SK-N-SH treated with all-trans-retinoic acid at 6 μM for 48 hours (cell line): ENCODE measurements around the gene ZNF514.

ENCODE experiments used
- ATAC-seq: fragments of 200-7000 bp; cut with Tn5 transposase; 3 replicates; pipeline ENCODE4 v1.9.1; 2020; ENCODE audit warnings: mild to moderate bottlenecking, moderate library complexity
- ARNTL ChIP-seq: fragments of 450-650 bp; formaldehyde crosslinking; IDR thresholded peaks from 2 replicates; pipeline ENCODE4 v1.5.0; 2020; ENCODE audit warnings: low read depth, mild to moderate bottlenecking, moderate library complexity, borderline replicate concordance
- BACH2 ChIP-seq: fragments of 250-450 bp; sonication (Bioruptor Pico); IDR thresholded peaks from 2 replicates; pipeline ENCODE4 v1.9.0; 2021; ENCODE audit warnings: mild to moderate bottlenecking, borderline replicate concordance
- CSDC2 ChIP-seq: fragments of 250-450 bp; sonication (Bioruptor Pico); IDR thresholded peaks from 2 replicates; pipeline ENCODE4 v1.5.0; 2020; ENCODE audit warnings: mild to moderate bottlenecking, moderate library complexity
- ESRRG ChIP-seq: fragments of 250-450 bp; sonication (Bioruptor Pico); IDR thresholded peaks from 2 replicates; pipeline ENCODE4 v1.6.1; 2021; ENCODE audit warnings: mild to moderate bottlenecking
- GLIS3 ChIP-seq: fragments of 250-450 bp; sonication (Bioruptor Pico); IDR thresholded peaks from 2 replicates; pipeline ENCODE4 v1.5.0; 2020; ENCODE audit warnings: mild to moderate bottlenecking, moderate library complexity
- ISL1 ChIP-seq: fragments of 250-450 bp; sonication (Bioruptor Pico); IDR thresholded peaks from 2 replicates; pipeline ENCODE4 v2.1.2; 2022; ENCODE audit warnings: mild to moderate bottlenecking, moderate library complexity
- OSR1 ChIP-seq: fragments of 250-450 bp; sonication (Bioruptor Pico); IDR thresholded peaks from 2 replicates; pipeline ENCODE4 v1.8.0; 2022; ENCODE audit warnings: moderate library complexity, mild to moderate bottlenecking, inconsistent platforms
- PPARA ChIP-seq: fragments of 250-450 bp; sonication (Bioruptor Pico); IDR thresholded peaks from 2 replicates; pipeline ENCODE4 v1.5.0; 2020; ENCODE audit warnings: mild to moderate bottlenecking, borderline replicate concordance
- RARB ChIP-seq: fragments of 250-450 bp; sonication (Bioruptor Pico); IDR thresholded peaks from 2 replicates; pipeline ENCODE4 v1.8.0; 2021; ENCODE audit warnings: mild to moderate bottlenecking, moderate library complexity
- SNAI2 ChIP-seq: fragments of 250-450 bp; sonication (Bioruptor Pico); IDR thresholded peaks from 2 replicates; pipeline ENCODE4 v1.5.0; 2020; ENCODE audit warnings: mild to moderate bottlenecking, moderate library complexity
- TCF4 ChIP-seq: fragments of 250-450 bp; sonication (Bioruptor Pico); IDR thresholded peaks from 2 replicates; pipeline ENCODE4 v1.8.0; 2021; ENCODE audit warnings: mild to moderate bottlenecking, moderate library complexity, borderline replicate concordance
- ZC3H10 ChIP-seq: fragments of 250-450 bp; sonication (Bioruptor Pico); IDR thresholded peaks from 2 replicates; pipeline ENCODE4 v1.5.1; 2021; ENCODE audit warnings: mild to moderate bottlenecking, moderate library complexity
- ZFP3 ChIP-seq: fragments of 250-450 bp; sonication (Bioruptor Pico); IDR thresholded peaks from 2 replicates; pipeline ENCODE4 v1.5.0; 2020; ENCODE audit warnings: mild to moderate bottlenecking, moderate library complexity
- ZFP30 ChIP-seq: fragments of 450-650 bp; formaldehyde crosslinking; IDR thresholded peaks from 2 replicates; pipeline ENCODE4 v1.5.0; 2022; ENCODE audit warnings: mild to moderate bottlenecking, moderate library complexity
- ZNF565 ChIP-seq: fragments of 450-650 bp; formaldehyde crosslinking; conservative IDR thresholded peaks from 2 replicates; pipeline ENCODE4 v1.5.0; 2020; ENCODE audit warnings: low read depth, mild to moderate bottlenecking, moderate library complexity
- ZNF70 ChIP-seq: fragments of 450-650 bp; formaldehyde crosslinking; IDR thresholded peaks from 2 replicates; pipeline ENCODE4 v1.5.0; 2020; ENCODE audit warnings: mild to moderate bottlenecking, moderate library complexity
- TF ChIP-seq, protein P1 (sequence below): fragments of 250-450 bp; sonication (Bioruptor Pico); IDR thresholded peaks from 2 replicates; pipeline ENCODE4 v1.5.1; 2021; ENCODE audit warnings: mild to moderate bottlenecking, moderate library complexity
- TF ChIP-seq, protein P2 (sequence below): fragments of 250-450 bp; sonication (Bioruptor Pico); IDR thresholded peaks from 2 replicates; pipeline ENCODE4 v1.5.1; 2020; ENCODE audit warnings: low read depth, mild to moderate bottlenecking, moderate library complexity
- TF ChIP-seq, protein P3 (sequence below): fragments of 250-450 bp; sonication (Bioruptor Pico); IDR thresholded peaks from 2 replicates; pipeline ENCODE4 v1.8.0; 2020; ENCODE audit warnings: mild to moderate bottlenecking, moderate library complexity, borderline replicate concordance
- TF ChIP-seq, protein P4 (sequence below): fragments of 250-450 bp; sonication (Bioruptor Pico); IDR thresholded peaks from 2 replicates; pipeline ENCODE4 v1.8.0; 2021; ENCODE audit warnings: low read depth, mild to moderate bottlenecking, moderate library complexity, borderline replicate concordance

Gene ZNF514

DNA sequence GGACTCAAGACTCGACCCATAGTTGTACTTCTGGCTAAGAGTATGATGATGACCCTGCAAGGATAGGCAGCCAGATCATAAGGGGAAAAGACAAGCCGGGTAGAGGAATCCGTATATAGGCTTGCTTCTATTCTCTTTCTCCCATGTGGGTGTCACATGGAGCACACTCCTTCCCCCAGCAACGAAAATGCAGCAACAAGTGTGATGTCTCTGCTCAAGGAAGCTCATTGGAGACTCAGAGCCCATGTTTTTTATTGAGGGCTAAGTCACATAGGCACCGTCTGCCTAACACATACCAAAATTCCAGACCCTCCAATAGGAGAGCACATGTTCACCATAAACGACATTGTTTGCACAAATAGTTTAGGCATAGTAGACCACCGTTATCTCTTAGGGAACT lies 12.3 kb upstream of the ZNF514 start:
- ATAC-seq: no peak
- TF ChIP-seq ZFP30 (CRISPR knock-in tag) (no peak), ESRRG (CRISPR knock-in tag) (no peak), ISL1 (CRISPR knock-in tag) (no peak), GLIS3 (CRISPR knock-in tag) (no peak), TCF4 (CRISPR knock-in tag) (no peak), BACH2 (no peak), RARB (CRISPR knock-in tag) (no peak), PPARA (no peak)
- TF ChIP-seq, protein P1, sequence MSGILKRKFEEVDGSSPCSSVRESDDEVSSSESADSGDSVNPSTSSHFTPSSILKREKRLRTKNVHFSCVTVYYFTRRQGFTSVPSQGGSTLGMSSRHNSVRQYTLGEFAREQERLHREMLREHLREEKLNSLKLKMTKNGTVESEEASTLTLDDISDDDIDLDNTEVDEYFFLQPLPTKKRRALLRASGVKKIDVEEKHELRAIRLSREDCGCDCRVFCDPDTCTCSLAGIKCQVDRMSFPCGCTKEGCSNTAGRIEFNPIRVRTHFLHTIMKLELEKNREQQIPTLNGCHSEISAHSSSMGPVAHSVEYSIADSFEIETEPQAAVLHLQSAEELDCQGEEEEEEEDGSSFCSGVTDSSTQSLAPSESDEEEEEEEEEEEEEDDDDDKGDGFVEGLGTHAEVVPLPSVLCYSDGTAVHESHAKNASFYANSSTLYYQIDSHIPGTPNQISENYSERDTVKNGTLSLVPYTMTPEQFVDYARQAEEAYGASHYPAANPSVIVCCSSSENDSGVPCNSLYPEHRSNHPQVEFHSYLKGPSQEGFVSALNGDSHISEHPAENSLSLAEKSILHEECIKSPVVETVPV (CRISPR knock-in tag): no peak
- TF ChIP-seq, all 23 proteins: peak for 0

DNA sequence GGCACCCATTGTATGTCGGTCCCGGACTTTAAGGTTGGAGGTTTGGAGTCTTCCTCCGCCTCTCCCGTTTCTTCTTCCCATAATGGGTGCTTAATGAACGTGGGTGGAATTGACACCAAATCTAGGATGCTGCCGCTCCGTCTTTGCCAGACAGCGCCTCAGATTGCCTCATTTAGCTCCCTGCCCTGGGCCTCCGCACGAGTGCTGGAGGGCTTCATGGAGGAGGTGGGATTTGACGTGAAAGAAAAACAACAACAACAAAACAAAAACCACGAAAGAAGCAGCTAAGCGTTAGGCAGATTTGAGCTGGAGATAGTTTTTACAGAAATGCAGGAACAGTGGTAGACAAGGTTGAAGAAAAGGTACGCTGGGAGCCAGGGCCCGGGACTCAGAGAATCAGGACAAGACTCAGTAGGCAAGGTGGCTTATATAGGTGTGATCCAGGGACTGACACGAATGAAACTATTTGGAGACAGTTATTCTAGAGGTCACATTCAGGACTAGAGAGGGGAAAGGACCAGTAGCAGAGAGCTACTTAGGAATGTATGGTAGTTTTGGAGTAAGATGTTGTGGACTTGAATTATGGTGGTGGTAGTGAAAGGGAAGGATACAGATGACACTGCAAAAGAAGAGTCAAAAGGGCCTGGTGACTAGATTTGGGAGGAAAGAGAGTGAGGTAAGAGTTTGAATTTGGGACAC lies 6.6 kb upstream of the ZNF514 start:
- peak; percentile 36 for ATAC-seq
- TF ChIP-seq, protein P1 (CRISPR knock-in tag): 0 out of 2 replicates have a peak, but pooled peaks have one; percentile 31
- no peak for TF ChIP-seq ISL1 (CRISPR knock-in tag)
- TF ChIP-seq, all 23 proteins: peak for 1

DNA sequence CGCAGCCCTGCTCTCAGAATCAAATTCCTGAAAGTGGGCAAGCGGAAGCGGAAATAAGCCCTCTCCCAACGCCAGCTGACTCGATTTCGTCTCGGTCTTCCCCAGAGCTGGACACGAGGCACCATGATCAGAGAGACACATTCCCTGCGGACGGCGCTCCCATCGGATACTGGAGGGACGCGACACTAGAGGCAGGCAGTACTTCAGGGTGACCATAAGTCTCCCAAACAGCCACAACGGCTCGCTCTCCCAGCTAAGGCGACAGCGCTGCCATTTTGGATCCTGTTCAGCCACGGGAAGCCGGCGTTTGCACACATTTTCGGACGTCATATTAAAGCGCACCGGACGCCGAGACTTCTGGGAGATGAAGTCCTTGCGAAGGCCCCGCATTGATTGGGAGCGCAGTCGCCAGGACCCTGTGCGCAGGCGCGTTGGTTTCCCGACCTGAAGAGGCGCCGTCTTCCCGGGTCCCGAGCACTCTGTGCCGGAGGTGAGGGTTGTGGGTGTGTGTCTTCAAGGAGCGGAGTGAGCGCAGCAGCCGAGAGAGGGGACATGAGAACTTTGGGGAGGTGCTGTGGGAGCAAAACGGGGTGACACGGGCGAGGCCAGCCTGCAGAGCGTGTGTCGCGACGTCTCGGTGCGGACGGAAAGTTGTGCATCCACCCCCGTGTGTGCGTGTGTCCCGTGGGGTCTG lies 5.9 kb upstream of the ZNF514 start, which contains the start of gene ZNF2:
TSS of gene ZNF2 (plus strand) at position 439 of the 694 bp plus-strand sequence. CDS start 10,418 bp downstream, outside the sequence.
- TF ChIP-seq RARB (CRISPR knock-in tag) (no peak), CSDC2 (CRISPR knock-in tag) (peak; percentile 68; the same call in 1 of the 2 replicates), ZFP3 (no peak), TCF4 (CRISPR knock-in tag) (no peak)
- TF ChIP-seq, protein P2, sequence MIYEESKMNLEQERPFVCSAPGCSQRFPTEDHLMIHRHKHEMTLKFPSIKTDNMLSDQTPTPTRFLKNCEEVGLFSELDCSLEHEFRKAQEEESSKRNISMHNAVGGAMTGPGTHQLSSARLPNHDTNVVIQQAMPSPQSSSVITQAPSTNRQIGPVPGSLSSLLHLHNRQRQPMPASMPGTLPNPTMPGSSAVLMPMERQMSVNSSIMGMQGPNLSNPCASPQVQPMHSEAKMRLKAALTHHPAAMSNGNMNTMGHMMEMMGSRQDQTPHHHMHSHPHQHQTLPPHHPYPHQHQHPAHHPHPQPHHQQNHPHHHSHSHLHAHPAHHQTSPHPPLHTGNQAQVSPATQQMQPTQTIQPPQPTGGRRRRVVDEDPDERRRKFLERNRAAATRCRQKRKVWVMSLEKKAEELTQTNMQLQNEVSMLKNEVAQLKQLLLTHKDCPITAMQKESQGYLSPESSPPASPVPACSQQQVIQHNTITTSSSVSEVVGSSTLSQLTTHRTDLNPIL (CRISPR knock-in tag): no peak
- TF ChIP-seq, protein P3, sequence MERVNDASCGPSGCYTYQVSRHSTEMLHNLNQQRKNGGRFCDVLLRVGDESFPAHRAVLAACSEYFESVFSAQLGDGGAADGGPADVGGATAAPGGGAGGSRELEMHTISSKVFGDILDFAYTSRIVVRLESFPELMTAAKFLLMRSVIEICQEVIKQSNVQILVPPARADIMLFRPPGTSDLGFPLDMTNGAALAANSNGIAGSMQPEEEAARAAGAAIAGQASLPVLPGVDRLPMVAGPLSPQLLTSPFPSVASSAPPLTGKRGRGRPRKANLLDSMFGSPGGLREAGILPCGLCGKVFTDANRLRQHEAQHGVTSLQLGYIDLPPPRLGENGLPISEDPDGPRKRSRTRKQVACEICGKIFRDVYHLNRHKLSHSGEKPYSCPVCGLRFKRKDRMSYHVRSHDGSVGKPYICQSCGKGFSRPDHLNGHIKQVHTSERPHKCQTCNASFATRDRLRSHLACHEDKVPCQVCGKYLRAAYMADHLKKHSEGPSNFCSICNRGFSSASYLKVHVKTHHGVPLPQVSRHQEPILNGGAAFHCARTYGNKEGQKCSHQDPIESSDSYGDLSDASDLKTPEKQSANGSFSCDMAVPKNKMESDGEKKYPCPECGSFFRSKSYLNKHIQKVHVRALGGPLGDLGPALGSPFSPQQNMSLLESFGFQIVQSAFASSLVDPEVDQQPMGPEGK: no peak
- ATAC-seq: peak; percentile 99

DNA sequence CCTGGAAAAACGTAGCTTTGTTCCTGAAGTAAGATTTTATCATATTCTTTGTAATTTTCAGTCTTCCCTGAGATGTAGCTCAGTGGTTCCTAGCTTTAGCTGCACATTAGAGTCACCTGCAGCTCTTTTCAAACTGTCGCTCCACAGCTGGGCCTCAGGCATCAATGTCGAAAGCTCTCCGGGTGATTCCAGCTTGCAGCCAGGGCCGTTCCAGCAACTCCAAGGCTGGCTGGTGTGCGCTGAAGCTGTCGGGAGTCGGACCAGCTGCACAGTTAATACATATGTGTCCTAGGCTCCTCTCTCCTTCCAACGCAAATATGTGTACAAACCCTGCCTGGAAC lies 5.4 kb upstream of the ZNF514 start:
- peak; percentile 42; the same call in 2 of the 3 replicates for ATAC-seq
- no peak for TF ChIP-seq OSR1 (CRISPR knock-in tag)
- no peak for TF ChIP-seq ARNTL (CRISPR knock-in tag)
- TF ChIP-seq ZC3H10: no peak
- TF ChIP-seq, protein P3: no peak
- TF ChIP-seq ISL1 (CRISPR knock-in tag): no peak
- no peak for TF ChIP-seq PPARA
- TF ChIP-seq, protein P1 (CRISPR knock-in tag): no peak
- TF ChIP-seq SNAI2 (CRISPR knock-in tag): no peak
- no peak for TF ChIP-seq ZNF70 (CRISPR knock-in tag)
- no peak for TF ChIP-seq ZFP3
- TF ChIP-seq ZFP30 (CRISPR knock-in tag): no peak
- TF ChIP-seq GLIS3 (CRISPR knock-in tag): no peak
- no peak for TF ChIP-seq ESRRG (CRISPR knock-in tag)
- no peak for TF ChIP-seq RARB (CRISPR knock-in tag)
- TF ChIP-seq, protein P4, sequence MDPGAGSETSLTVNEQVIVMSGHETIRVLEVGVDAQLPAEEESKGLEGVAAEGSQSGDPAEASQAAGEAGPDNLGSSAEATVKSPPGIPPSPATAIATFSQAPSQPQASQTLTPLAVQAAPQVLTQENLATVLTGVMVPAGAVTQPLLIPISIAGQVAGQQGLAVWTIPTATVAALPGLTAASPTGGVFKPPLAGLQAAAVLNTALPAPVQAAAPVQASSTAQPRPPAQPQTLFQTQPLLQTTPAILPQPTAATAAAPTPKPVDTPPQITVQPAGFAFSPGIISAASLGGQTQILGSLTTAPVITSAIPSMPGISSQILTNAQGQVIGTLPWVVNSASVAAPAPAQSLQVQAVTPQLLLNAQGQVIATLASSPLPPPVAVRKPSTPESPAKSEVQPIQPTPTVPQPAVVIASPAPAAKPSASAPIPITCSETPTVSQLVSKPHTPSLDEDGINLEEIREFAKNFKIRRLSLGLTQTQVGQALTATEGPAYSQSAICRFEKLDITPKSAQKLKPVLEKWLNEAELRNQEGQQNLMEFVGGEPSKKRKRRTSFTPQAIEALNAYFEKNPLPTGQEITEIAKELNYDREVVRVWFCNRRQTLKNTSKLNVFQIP (CRISPR knock-in tag): no peak
- no peak for TF ChIP-seq ZNF565
